Stimulated activated CD4-positive, alpha-beta T cell treated with anti-CD3 and anti-CD28 coated beads, Interleukin-15, amount 100 ng/mL, for 48 hours (primary cell): ENCODE data around the gene SPDYE2B.
"Not testable (repeated sequence)": the region's sequence is repeated elsewhere in the genome, so short reads cannot be mapped to it uniquely, and the experiment has no call there.

Source experiments
- DNase-seq, 2 donors: peaks; one replicate each; pipeline ENCODE4 v3.0.0-alpha.2; 2020; ENCODE audit warnings: low read depth in 2 of 2

The SPDYE2B gene

GRCh38 chr7:102642691-102643090 is 7.4 kb upstream of the SPDYE2B start, which contains the start of gene UPK3BL1:
UPK3BL1 (minus strand) TSS chr7:102642791; CDS start chr7:102642741, 50 bp downstream.
- not testable (repeated sequence) for DNase-seq

GRCh38 chr7:102643404-102643803 is 6.7 kb upstream of the SPDYE2B start:
- not testable (repeated sequence) for DNase-seq

GRCh38 chr7:102647813-102648212 is 2.3 kb upstream of the SPDYE2B start:
- DNase-seq: not testable (repeated sequence)

GRCh38 chr7:102664765-102665164 is 14.6 kb downstream of the SPDYE2B start:
- DNase-seq: not testable (repeated sequence)

- DNase-seq: not testable (repeated sequence)
These were observed 16.7 kb downstream of the SPDYE2B start for GRCh38 chr7:102666850-102667249.

- not testable (repeated sequence) for DNase-seq
These were observed 17.4 kb downstream of the SPDYE2B start for GRCh38 chr7:102667523-102667922.

- DNase-seq: not testable (repeated sequence)
These were observed 21.2 kb downstream of the SPDYE2B start, which contains the start of gene POLR2J2 for GRCh38 chr7:102671166-102671955. POLR2J2 (minus strand) TSS chr7:102671663; CDS start chr7:102671601, 62 bp downstream.

GRCh38 chr7:102671956-102672307 is 21.8 kb downstream of the SPDYE2B start:
- DNase-seq: not testable (repeated sequence)

- not testable (repeated sequence) for DNase-seq
These were observed 23.4 kb downstream of the SPDYE2B start for GRCh38 chr7:102673447-102674067.

GRCh38 chr7:102675545-102675944 is 25.4 kb downstream of the SPDYE2B start:
- peak in 1 of 2 donors; percentile 3 for DNase-seq

- not testable (repeated sequence) for DNase-seq
These were observed 30.7 kb downstream of the SPDYE2B start for GRCh38 chr7:102680780-102681179.

- not testable (repeated sequence) for DNase-seq
These were observed 32.4 kb downstream of the SPDYE2B start for GRCh38 chr7:102682560-102682959.

GRCh38 chr7:102688299-102689036 is 38.3 kb downstream of the SPDYE2B start:
- not testable (repeated sequence) for DNase-seq

- not testable (repeated sequence) for DNase-seq
These were observed 39.5 kb downstream of the SPDYE2B start for GRCh38 chr7:102689436-102690282.

- not testable (repeated sequence) for DNase-seq
These were observed 40.5 kb downstream of the SPDYE2B start for GRCh38 chr7:102690602-102691001.

- not testable (repeated sequence) for DNase-seq
These were observed 43.9 kb downstream of the SPDYE2B start for GRCh38 chr7:102694008-102694407.

- DNase-seq: not testable (repeated sequence)
These were observed 45.0 kb downstream of the SPDYE2B start for GRCh38 chr7:102695033-102695552.

GRCh38 chr7:102696009-102696408 is 45.9 kb downstream of the SPDYE2B start:
- DNase-seq: not testable (repeated sequence)

GRCh38 chr7:102697642-102698512 is 47.8 kb downstream of the SPDYE2B start:
- DNase-seq: not testable (repeated sequence)
